Heart right ventricle (tissue), 16 donors: ENCODE results near the gene LYST. TPM values are rescaled to one million over a fixed set of nuclear protein-coding genes. Genes with fewer than 3 reads are reported as not detected.
"Not testable (repeated sequence)": the region's sequence is repeated elsewhere in the genome, so short reads cannot be mapped to it uniquely, and the experiment has no call there.

Experiments used
- ATAC-seq, 8 donors: fragments of 200-7000 bp; cut with Tn5 transposase; one replicate each; pipeline ENCODE4 v1.9.1; 2020; ENCODE audit warnings: mild to moderate bottlenecking in 8 of 8, moderate library complexity in 8 of 8, moderate number of reproducible peaks in 1 of 8
- DNase-seq, 2 donors: peaks; one replicate each; pipeline ENCODE4 v3.0.0-alpha.2; 2020
- H3K27ac ChIP-seq, 10 donors: fragments of 200-600 bp; sonication (generic) in 2 of 10; one replicate each; pipeline versions ENCODE4 v1.5.0 to v1.8.0; 2020 to 2022; ENCODE audit warnings: mild to moderate bottlenecking in 3 of 10
- H3K27me3 ChIP-seq, 7 donors: fragments of 200-600 bp; one replicate each; pipeline ENCODE4 v1.8.0; 2021 to 2022; ENCODE audit warnings: mild to moderate bottlenecking in 2 of 7
- H3K36me3 ChIP-seq, 9 donors: fragments of 200-600 bp; sonication (generic) in 1 of 9; one replicate each; pipeline versions ENCODE4 v1.5.0 to v1.8.0; 2020 to 2022; ENCODE audit warnings: mild to moderate bottlenecking in 2 of 9
- H3K4me1 ChIP-seq, 9 donors: fragments of 200-600 bp; sonication (generic) in 1 of 9; one replicate each; pipeline versions ENCODE4 v1.5.0 to v1.8.0; 2020 to 2022; ENCODE audit warnings: mild to moderate bottlenecking in 4 of 9
- H3K4me3 ChIP-seq, 10 donors: fragments of 200-600 bp; sonication (generic) in 2 of 10; one replicate each; pipeline versions ENCODE4 v1.5.0 to v1.8.0; 2020 to 2022; ENCODE audit warnings: mild to moderate bottlenecking in 7 of 10, moderate library complexity in 2 of 10
- H3K9me3 ChIP-seq, 11 donors: fragments of 200-600 bp in 10 of 11; sonication (generic) in 2 of 11; one replicate each; pipeline versions ENCODE4 v1.5.0 to v1.8.0; 2013 to 2022; ENCODE audit warnings: mild to moderate bottlenecking in 2 of 11, control low read depth in 1 of 11, moderate library complexity in 1 of 11
- CTCF ChIP-seq, 9 donors: fragments of 200-600 bp; sonication (generic) in 2 of 9; IDR thresholded peaks; one replicate each; pipeline versions ENCODE4 v1.5.0 to v1.8.0; 2021 to 2022; ENCODE audit warnings: antibody characterized with exemption in 9 of 9, mild to moderate bottlenecking in 5 of 9, moderate library complexity in 1 of 9
- WGBS, 2 donors: extraction: QIAGEN DNeasy Blood & Tissue Kit; methylation state at CpG; one replicate each; pipeline ENCODE4 v1.1.7; 2013; ENCODE audit warnings: inconsistent platforms in 1 of 2; 5-methylcytosine and 5-hydroxymethylcytosine counted together
- intact Hi-C, 10 donors: fragments of 100-400 bp; cut with DNase I; formaldehyde crosslinking; loops; one replicate each; pipeline versions ENCODE4 v1.11.1 to v1.14.2; 2022
- polyA plus RNA-seq, 2 donors: library from polyadenylated mRNA; stranded (reverse); fragments of 200-250 nt; gene quantifications; one replicate each; pipeline ENCODE4 v1.2.3, GENCODE V29; 2013
- total RNA-seq, 10 donors: library from RNA; stranded (reverse); fragmentation: NEBNext Ultra II Directional in 3 of 10; extraction: Animal tissue kit (Norgen Biotek cat#: 25700) in 3 of 10; gene quantifications; one replicate each; pipeline versions ENCODE4 v1.2.1 to v1.2.4, GENCODE V29; 2021 to 2023
- donor health status: Arrhythmogenic right ventricular cardiomyopathy.
- donor health status: ischemic (EF 13 %, LVEDD 7.1; RV severe dilation, severe dysfunction).
- donor health status: healthy with polysubstance abuse.
- donor health status: DM: no; HTN: yes; CAD: no.
- donor health status: DM: no; HTN: no; CAD: no.
- donor health status: ischemic (EF 25% LVEDD 6.9; RV normal size, moderate dysfunction).
- donor health status: ischemic (EF 25% LVEDD 5.7; RV mildly dilated, moderate dysfunction).
- donor health status: healthy.
- donor health status: DM: yes; HTN: yes; CAD: no.
- donor health status: Ischemic cardiomyopathy.
- donor health status: ischemic (EF 35%, LVEDD 5.7; RV mildly dilated, moderate dysfunction).
- donor health status: nonischemic (EF 11% LVEDD 7.7; RV severe dilation, severe dysfunction).
- donor health status: DM: yes; HTN: yes; CAD: no.
- donor health status: PGD.
- donor health status: ischemic (EF 29% LVEDD 5.4; RV normal size, mild dysfunction).
- donor health status: nonischemic (EF 23%, LVEDD 6.1; RV moderate dilation, normal function).

The LYST gene
- total and polyA plus RNA-seq, 12 donors: 3.3 to 13.6 (median 10.5) TPM

DNA sequence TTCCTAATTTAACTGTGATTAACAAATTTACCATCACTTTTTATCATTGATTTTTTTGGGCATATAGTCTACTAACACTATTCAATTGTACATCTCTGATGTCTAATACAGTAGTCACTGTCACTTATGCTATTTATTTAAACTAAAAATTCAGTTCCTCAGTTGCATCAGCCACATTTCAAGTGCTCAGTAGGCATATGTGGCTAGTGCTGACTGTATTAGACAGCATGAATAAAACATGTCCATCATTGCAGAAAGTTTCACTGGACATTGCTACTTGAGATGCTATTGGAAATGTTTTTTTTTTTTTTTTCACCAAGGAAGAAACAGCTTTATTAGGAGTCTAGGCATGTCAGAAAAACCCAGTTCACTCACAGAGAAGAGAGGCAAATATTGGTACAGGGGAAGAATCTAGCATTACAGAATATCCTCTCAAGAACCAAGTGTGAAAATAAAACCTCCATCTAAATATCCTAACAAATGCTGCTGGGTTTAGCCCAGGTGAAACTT, 109.1 kb downstream of the LYST start:
- Histone ChIP-seq H3K4me1 (no peaks in the 10 kb centered on the region), H3K36me3 (peaks cover 0 to 99% (median 19%) of the 10 kb centered on the region in 9 donors), H3K27ac (no peak overlapping the region), H3K9me3 (no peaks in the 10 kb centered on the region), H3K27me3 (no peaks in the 10 kb centered on the region), H3K4me3 (no peak overlapping the region)
- TF ChIP-seq CTCF (IDR thresholded peaks at IDR 0.05): no peak
- DNase-seq: no peak
- ATAC-seq: no peak
- intact Hi-C loops: no loop called here

DNA sequence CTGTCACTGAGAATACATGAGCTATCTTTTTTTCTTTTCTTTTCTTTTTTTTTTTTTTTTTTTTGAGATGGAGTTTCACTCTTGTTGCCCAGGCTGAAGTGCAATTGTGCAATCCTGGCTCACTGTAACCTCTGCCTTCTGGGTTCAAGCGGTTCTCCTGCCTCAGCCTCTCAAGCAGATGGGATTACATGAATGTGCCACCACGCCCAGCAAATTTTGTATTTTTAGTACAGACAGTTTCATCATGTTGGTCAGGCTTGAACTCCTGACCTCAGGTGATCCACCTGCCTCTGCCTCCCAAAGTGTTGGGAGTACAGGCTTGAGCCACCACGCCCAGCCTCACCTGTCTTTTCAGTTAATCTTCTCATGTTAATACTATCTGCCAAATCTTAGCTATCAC, 112.5 kb downstream of the LYST start:
- intact Hi-C loops, ATAC-seq: not testable (repeated sequence)
- peaks cover 0 to 99% (median 11%) of the 10 kb centered on the region in 9 donors for H3K36me3 ChIP-seq

GRCh38 chr1:235749755-235750300, 116.9 kb downstream of the LYST start:
- no peak for TF ChIP-seq CTCF (IDR thresholded peaks at IDR 0.05)
- intact Hi-C loops: no loop called here
- ATAC-seq (no peak), DNase-seq (no peak)
- Histone ChIP-seq H3K36me3 (peaks cover 0 to 100% (median 12%) of the 10 kb centered on the region in 9 donors), H3K9me3 (no peaks in the 10 kb centered on the region), H3K27me3 (no peaks in the 10 kb centered on the region), H3K4me3 (no peak overlapping the region), H3K4me1 (peaks cover 0 to 10% (median 0%) of the 10 kb centered on the region in 9 donors), H3K27ac (no peak overlapping the region)
- WGBS, 2 donors: 91 to 100% methylated on average over 1 of the region's 1 CpG

More for the DNA sequence above, 112.5 kb downstream of the LYST start:
- not testable (repeated sequence) for H3K27ac ChIP-seq, H3K4me1 ChIP-seq, H3K4me3 ChIP-seq, H3K9me3 ChIP-seq, DNase-seq, H3K27me3 ChIP-seq
- 95% methylated on average over 3 of the region's 3 CpGs for WGBS, 2 donors

DNA sequence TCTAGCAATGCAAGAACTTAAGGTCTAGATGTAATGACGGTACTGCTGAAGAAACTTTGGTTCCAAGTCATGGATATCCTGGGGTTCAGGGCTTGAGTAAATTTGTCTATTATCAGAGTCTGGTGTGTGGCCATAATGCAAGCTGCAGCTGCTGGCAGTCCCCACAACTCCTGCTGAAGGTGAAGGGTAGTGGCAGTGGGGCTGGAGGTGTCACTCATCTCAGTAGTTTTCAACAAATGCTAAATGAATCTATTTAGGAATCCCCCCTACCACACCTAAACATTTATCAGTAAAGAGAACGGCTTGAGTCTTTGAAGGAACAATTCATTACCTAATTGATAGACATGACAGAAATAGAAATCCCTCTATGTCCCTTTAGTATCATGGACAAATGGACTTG, 118.0 kb downstream of the LYST start:
- no peaks in the 10 kb centered on the region for H3K9me3 ChIP-seq
- no peaks in the 10 kb centered on the region for H3K27me3 ChIP-seq
- H3K36me3 ChIP-seq: peaks cover 0 to 100% (median 16%) of the 10 kb centered on the region in 9 donors
- ATAC-seq (no peak), DNase-seq (no peak)
- H3K27ac ChIP-seq: no peak overlapping the region
- no peak overlapping the region for H3K4me3 ChIP-seq
- H3K4me1 ChIP-seq: peaks cover 0 to 10% (median 0%) of the 10 kb centered on the region in 9 donors
- intact Hi-C loops: no loop called here
- TF ChIP-seq CTCF (IDR thresholded peaks at IDR 0.05): no peak
- 83 to 85% methylated on average over 2 of the region's 2 CpGs for WGBS, 2 donors

GRCh38 chr1:235746245-235746644, 120.5 kb downstream of the LYST start:
- WGBS, 2 donors: 91% methylated on average over 6 of the region's 6 CpGs

More at GRCh38 chr1:235746245-235746644, 120.5 kb downstream of the LYST start:
- H3K4me1 ChIP-seq: peaks cover 0 to 10% (median 0%) of the 10 kb centered on the region in 9 donors
- H3K36me3 ChIP-seq: peaks cover 0 to 100% (median 24%) of the 10 kb centered on the region in 9 donors
- ATAC-seq (no peak), DNase-seq (no peak)
- intact Hi-C loops: no loop called here
- no peaks in the 10 kb centered on the region for H3K9me3 ChIP-seq
- no peak for TF ChIP-seq CTCF (IDR thresholded peaks at IDR 0.05)
- no peaks in the 10 kb centered on the region for H3K27me3 ChIP-seq
- H3K4me3 ChIP-seq: no peak overlapping the region
- H3K27ac ChIP-seq: no peak overlapping the region
